HG03060 (cell line): ENCODE data around the gene IGFL2.
"Not testable (repeated sequence)": the region's sequence is repeated elsewhere in the genome, so short reads cannot be mapped to it uniquely, and the experiment has no call there.

ENCODE experiments used
- ATAC-seq: cut with Tn5 transposase; IDR thresholded peaks from one replicate; pipeline ENCODE4 v1.9.1; 2021; ENCODE audit warnings: low read depth, moderate number of reproducible peaks; ENCODE audit not compliant: unreplicated experiment

Gene IGFL2

DNA sequence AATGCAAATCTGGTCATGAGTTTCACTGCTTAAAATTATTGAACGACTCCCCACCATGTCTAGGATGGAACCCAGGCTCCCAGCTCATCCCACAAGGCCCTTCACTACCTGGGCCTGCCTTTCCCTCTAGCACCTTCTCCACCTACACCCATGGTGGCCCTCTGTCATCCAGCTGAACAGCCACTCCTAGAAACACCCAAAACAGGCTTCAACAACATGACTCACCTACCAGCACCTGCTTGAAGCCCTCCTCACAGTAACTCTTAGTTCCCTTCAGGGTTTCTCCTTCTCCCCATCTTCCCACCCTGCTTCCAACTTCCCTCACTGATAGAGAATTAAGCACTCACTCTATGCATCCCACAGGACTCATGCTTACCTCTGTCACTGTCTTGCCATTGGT, 6.6 kb upstream of the IGFL2 start:
- ATAC-seq, result no peak

- no peak for ATAC-seq
These were observed 5.7 kb upstream of the IGFL2 start for GRCh38 chr19:46142294-46142693.

GRCh38 chr19:46144756-46145155, 3.3 kb upstream of the IGFL2 start:
- ATAC-seq, result no peak

- no peak for ATAC-seq
These were observed 785 bp upstream of the IGFL2 start for GRCh38 chr19:46147166-46147740.

- no peak for ATAC-seq
These were observed 2.6 kb downstream of the IGFL2 start for GRCh38 chr19:46150606-46151005.

DNA sequence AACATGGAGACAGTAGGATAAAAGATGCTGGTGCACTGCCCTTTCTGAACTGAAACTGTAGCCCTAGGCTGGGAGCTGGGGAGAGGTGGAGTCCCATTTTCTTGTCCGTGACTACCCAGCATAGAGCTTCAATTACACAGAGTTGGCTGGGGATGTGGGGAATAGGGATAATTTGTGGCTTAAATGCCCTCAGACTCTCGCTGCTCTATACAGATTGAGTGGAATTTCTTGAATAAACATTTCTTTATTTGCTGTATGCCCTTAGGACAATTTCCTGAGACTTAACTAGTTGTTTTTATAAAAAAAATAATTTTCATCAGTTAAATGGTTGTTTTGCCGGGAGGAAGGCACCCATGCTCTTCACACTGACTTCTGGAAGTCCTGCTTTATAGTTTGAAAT, 7.2 kb downstream of the IGFL2 start:
- no peak for ATAC-seq

DNA sequence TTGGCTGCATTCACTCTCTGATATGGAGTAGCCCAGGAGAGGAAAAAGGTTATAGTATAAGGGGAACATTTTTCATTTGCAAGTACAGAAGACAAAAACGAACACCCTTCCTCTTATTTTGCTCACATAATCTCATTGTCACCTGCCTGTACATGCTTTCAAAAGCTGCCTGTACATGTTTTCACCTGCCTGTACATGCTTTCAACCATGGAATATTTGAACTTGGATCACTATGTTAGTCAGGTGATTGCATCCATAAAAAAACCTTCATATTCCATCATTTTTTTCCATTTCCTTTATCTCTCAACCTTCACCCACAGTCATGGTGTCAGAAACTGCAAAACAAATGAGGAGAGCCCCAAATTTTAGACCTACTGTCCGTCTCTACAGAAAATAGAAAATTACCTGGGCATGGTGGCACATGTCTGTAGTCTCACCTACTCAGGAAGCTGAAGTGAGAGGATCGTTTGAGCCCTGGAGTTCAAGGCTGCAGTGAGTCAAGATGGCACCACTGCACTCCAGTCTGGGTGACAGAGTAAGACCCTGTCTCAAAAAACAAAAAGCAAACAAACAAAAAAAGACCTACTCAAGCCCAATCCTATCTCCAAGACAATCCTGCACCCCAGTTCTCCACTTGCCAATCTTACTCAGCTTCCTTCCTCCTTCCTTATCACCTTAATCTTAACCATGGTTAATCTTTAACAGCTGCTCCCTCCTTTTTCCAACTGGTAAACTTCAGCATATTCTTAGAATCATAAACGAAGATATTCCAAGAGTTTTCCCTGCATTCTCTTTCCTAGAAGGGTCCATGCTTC, 11.6 kb downstream of the IGFL2 start:
- ATAC-seq, result no peak

DNA sequence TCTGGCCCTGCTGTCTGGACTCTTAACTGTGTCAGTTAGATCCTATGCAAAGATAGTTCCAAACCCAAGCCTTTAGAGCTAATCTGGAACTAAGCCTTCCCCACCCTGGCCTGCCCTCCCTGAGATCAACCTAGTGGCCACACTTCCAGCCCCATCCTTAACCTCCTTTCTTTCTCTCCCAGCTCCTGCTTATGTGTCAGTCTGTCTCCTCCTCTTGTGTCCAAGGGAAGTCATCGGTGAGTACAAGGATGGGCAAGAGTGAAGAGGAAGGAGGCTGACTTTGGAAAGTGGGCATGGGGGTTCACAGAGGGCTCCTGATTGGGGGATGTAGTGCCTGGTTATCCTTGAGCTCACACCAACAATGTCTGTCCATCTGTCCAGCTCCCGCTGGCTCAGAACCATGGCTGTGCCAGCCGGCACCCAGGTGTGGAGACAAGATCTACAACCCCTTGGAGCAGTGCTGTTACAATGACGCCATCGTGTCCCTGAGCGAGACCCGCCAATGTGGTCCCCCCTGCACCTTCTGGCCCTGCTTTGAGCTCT, 12.3 kb downstream of the IGFL2 start:
- ATAC-seq, result no peak

DNA sequence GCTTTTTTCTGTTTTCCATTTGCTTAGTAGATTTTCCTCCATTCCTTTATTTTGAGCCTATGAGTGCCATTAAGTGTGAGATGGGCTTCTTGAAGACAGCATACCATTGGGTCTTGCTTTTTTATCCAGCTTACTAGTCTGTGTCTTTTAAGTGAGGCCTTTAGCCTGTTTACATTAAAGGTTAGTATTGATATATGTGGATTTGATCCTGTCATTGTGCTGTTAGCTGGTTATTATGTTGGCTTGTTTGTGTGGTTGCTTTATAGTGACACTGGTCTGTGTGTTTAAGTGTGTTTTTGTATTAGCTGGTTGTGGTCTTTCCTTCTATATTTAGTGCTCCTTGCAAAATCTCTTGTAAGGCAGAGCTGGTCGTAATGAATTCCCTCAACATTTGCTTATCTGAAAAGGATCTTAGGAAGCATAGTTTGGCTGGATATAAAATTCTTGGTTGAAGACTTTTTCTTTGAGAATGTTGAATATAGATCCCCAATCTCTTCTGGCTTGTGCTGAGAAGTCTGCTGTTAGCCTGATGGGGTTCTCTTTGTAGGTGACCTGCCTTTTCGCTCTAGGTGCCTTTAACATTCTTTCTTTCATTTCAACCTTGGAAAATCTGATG, 13.7 kb downstream of the IGFL2 start:
- not testable (repeated sequence) for ATAC-seq

- ATAC-seq, result no peak
These were observed 14.7 kb downstream of the IGFL2 start for GRCh38 chr19:46162731-46163130.

- no peak for ATAC-seq
These were observed 25.9 kb downstream of the IGFL2 start for GRCh38 chr19:46173886-46174480.

- ATAC-seq, result no peak
These were observed 28.2 kb downstream of the IGFL2 start for GRCh38 chr19:46176116-46176860.

DNA sequence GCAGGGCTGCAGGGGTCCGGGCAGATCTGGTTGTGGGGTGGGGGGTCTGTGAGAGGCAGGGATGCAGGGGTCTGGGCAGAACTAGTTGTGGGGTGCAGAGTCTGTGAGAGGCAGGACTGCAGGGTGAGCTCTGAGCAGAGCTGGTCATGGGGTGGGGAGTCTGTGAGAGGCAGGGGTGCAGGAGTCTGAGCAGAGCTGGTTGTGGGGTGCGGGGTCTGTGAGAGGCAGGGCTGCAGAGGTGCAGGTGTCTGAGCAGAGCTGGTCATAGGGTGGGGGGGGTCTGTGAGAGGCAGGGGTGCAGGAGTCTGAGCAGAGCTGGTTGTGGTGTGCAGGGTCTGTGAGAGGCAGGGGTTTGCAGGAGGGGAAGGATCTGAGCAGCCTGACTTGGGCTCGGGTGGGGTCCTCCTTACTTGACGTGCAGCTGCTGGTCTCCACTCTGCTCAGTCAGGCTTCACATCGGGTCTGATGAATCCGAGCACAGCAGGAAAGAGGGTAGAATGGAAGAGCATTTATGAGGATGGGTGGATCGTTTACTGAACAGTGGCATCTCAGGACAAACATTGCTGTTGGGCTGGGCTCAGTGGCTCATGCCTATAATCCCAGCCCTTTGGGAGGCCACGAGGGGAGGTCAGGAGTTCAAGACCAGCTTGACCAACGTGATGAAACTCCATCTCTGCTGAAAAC, 31.2 kb downstream of the IGFL2 start:
- ATAC-seq, result no peak

- ATAC-seq, result no peak
These were observed 32.8 kb downstream of the IGFL2 start for GRCh38 chr19:46180701-46181387.

DNA sequence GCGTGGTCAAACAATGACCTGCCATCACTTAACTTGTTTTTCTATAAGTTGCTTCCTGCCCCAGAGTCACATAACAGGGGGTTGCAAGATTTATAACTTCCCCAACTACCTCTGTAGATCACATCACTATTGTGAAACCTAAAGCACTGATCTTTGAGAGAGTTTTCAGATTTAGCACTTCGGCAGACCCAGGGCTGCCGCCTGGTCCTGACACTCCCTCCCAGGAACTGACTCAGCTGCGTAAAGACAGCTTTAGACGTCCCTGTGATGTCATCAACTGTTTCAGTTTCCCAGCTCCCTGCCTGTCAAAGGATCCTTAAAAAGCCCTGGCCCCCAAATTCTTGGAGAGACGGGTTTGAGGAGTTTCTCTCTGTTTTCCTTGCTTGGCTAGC, 33.3 kb downstream of the IGFL2 start:
- no peak for ATAC-seq

- ATAC-seq, result no peak
These were observed 34.4 kb downstream of the IGFL2 start for GRCh38 chr19:46182476-46182875.

DNA sequence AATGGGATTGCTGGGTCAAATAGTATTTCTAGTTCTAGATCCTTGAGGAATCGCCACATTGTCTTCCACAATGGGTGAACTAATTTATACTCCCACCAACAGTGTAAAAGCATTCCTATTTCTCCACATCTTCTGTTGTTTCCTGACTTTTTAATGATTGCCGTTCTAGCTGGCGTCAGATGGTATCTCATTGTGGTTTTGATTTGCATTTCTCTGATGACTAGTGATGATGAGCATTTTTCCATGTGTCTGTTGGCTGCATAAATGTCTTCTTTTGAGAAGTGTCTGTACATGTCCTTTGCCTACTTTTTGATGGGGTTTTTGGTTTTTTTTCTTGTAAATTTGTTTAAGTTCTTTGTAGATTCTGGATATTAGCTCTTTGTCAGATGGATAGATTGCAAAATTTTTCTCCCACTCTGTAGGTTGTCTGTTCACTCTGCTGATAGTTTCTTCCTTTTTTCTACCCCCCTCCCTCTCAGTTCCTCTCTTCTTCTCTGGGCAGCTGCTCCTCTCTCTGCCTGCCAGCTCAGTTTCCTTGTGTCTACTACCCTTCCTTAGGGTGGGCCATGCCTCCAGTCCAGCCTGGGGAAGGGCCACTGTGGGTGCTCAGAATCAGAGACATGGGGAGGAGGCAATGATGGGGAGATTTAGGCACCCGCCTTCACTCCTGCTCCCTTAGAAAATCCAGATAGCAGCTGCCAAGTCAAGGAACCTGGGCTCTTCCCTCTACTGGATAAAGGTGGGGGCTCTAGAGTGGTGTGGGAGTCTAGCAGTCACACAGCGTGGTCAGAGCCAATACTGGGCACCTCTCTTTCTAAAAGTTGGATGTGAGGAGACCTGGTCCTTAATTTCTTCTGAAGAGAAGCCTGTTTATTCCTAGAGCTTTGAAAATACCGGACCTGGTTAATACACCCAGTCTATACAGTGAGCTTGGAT, 37.0 kb downstream of the IGFL2 start:
- ATAC-seq, result not testable (repeated sequence)

GRCh38 chr19:46186101-46186716, 38.2 kb downstream of the IGFL2 start:
- ATAC-seq, result no peak
